G401.6 (cell line): ENCODE results near the gene RAB35.

ENCODE experiments used
- FAIRE-seq: peaks from 2 replicates; lab custom pipeline; 2012; peaks lifted over from hg19 to GRCh38; lab: Jason Lieb, UNC

RAB35 gene

DNA sequence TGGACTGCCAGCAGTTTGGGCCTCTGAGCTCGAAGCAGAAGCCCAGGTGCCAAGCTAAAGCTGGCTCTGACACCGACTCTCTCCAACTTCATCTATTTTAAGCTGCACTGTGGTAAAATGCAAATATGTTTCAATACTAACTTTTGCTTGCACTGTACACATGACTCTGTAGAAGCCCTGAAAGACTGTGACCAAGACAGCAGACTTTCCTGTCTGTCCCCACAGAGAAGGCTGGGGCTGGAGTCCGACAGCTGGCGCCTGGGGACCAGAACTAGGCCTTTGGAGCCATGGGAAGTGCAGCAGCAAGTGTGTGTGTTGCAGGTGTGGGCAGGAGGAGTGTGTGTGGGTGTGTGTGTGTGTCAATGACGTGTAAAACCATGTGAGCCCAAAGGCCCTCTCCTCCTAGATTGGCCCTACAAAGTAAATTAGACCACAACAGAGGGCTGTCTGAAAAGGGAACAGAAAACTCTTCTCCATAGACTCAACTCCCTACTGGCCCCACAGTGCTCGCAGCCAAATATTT, 16.4 kb upstream of the RAB35 start:
- no peak for FAIRE-seq

DNA sequence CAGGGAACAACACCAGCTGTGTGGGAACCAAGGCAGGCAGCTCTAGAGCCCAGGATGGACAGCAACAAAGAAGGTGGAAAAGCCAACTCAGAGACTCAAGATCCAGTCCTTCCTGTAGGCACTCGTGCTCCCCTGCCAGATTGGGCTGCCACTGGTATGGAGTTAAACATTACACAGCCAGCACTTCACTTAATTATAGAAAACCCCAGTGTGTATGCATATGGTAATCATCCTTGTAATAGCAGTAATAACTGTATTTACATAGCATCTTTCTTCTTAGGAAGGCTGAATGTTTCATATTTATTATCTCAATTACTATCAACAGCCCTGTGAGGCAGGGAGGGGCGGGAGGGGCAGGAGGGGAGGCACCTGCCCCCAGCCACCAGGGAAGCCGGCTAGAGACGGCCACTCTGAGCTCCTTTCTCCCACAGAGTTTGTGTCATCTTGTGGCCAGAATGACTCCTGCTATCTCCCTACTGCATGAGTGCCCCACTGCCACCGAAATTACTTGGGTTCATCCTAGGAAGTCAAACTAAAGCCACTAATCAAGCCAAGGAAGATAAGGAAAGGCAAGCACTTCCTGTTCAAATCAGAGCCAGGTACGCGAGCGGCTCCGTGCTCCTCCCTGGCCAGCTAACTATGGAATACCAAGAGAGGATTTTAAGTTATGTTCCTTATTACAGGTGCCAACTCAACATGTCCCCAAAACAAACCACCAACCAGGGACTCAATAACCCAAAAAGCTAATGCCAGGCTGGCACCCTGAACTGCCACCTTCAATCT, 15.7 kb upstream of the RAB35 start:
- no peak for FAIRE-seq

DNA sequence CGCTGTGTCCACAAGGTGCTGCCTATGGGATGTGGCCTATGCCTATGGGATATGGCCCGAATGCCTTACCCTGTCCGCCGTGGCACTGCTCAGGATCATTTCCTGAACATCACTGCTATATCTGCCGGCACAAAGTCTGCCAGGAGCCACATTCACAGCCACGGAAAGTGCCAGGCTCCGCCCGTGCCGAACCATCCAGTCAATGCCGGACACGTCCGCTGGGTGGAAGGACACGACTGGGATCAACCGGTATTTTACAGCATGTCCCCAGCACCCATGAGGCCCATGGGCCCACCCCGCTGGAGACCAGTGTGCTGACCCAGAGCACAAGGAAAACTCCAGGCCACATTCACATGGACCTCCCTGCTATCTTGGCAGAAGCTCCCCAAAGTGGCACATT, 14.6 kb upstream of the RAB35 start:
- no peak for FAIRE-seq

DNA sequence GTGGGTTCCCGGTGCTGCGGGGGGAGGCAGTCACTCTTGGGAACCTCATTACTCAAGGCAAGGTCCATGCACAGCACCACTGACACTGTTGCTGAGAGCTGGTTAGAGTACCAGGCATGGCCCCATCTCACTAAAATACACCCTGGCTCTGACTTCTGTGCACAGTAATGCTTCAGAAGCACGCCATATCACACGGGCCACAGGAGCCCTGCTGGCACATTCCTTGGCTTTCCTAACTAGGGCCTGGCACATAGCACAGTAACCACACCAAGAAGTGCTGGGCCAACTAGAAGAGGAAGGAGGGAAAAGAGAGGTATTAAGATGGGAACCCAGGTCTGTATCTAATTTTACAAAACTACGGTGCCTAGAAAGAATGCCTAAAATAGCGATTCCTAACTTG, 13.5 kb upstream of the RAB35 start:
- no peak for FAIRE-seq

DNA sequence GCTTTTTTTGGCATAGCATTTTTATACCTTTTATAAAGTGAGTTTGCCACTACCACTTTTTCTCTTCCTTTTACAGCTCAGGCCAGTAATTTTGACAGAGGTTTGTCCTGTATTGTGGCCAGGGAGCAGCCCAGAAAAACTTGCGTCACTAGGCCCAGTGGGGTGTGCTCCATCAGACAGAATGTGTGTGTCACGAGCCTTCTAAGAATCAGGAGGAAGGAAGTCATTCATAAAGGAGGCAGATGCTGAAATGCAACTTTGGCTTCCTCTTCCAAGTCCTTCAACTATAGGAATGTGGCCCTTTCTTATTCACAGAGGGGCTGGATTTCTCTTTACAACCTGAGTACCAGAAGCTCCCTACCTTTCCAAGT, 10.1 kb upstream of the RAB35 start:
- FAIRE-seq: no peak

DNA sequence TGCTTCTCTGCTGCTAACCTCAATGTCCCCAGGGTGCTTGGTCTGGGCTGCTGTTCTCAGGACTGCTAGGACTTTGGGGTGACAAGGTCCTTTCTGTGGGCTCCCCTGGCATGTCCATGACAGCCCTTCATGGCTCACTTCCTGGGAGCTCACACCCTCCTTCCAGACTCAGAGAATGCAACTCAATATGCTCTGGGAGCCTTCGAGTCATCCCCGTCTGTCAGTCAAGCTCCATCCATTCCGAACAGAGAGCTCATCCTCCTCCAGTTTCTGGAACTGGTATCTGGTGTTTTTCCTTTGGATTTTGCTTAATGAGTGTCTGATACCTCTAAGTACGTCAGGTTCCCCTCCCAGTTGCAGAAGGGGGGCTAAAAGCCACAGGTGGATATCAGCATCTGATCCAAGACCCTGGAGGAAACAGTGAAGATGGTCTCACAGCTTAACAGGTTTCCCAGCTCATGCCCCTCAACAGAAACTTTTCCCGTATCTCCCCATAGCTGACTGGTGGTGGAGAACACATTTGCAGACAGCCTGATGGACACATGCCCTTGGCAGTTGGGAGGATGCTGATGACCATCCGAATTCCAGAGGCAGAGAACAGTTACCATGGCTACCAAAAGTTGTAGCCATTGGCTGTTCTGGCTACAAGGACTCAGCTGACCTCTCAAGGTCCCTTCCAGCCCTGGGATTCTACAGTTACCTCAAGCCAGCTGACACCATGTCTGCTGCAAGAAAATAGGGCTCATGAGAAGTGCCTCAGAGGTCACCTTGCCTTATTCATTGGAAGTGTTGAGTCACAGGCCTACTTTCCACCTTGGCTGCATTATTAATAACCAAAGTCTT, 9.5 kb upstream of the RAB35 start:
- FAIRE-seq: no peak

DNA sequence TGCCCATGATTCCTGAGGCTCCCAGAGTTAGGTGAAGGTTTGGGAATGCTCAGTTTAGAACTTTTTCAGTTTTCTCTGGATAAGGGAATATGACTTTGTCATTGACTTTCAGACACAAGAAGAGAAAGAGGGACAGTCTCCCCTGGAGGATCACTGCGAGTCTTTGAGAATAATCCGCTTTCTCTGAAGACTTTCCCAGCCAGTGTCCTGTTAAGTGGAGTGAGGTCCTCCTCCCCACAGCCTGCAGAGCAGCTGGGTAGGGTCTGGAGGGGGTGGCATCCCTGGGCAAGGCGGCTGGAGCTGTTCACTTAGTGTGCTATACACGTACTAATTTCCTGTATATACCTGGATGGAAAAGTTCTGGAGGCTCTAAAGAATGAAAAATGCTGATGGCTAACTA, 8.5 kb upstream of the RAB35 start:
- FAIRE-seq: no peak

DNA sequence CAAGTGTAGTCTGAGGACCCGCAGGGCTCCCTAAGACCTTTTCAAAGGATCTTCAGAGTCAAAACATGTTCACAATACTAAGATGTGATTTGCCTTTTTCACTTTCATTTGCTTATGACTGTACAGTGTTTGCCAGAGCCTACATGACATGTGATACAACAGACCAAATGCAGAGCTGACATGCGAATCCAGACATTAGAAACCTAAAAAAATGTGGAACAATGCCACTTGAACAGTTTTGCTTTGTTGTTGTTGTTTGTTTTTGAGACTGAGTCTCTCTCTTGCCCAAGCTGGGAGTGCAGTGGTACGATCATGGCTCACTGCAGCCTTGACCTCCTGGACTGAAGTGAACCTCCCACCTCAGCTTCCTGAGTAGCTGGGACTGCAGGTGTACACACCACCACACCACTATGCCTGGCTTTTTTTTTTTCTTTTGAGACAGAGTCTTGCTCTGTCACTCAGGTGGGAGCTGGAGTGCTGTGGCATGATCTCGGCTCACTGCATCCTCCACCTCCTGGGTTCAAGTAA, 5.3 kb upstream of the RAB35 start:
- FAIRE-seq: no peak

DNA sequence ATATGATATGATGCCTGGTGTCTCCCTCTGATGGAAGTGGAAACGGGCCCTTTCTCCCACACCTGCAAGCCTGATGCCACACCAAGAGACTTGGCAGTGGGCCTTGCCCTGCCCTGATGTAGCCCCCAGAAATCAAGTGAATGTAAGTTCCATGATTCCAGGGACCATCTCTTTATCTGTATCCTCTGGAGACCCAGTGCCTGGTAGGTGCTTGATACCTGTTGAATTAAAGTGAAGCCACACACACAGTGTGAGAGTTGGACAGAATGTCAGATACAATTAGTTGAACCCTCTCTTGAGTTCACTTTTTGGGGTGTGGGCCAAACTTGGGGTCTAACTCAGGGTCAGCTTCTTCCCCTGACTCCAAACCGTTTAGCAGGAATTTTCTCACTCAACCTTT, 4.8 kb upstream of the RAB35 start:
- no peak for FAIRE-seq

DNA sequence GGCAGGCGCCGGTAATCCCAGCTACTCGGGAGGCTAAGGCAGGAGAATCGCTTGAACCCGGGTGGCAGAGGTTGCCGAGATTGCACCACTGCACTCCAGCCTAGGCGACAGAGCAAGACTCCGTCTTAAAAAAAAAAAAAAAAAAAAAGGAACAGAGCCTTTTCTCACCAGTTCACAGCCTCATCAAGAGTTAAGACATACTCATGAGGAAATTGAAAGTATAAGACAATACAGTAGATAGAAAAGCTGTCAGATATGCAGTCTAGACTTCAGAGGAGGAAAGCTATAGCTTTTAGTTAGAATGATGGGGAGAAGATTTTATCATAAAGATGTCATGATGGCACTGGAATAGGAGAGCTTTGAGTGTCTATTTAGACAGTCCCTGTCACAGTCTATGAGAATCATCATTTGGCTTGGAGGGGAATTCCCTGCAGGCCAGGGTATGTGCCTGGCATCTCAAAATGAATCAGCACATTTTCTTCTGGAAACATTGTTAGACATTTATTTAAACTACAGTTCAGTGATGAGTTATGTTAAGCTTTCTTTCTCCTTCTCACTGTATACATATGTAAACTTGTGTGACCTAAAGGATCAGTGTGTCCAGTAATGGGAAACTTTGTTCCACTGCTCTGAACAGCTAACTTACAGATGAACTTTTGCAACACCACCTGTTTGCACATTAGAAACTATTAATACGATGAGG, 2.9 kb upstream of the RAB35 start:
- FAIRE-seq: no peak

DNA sequence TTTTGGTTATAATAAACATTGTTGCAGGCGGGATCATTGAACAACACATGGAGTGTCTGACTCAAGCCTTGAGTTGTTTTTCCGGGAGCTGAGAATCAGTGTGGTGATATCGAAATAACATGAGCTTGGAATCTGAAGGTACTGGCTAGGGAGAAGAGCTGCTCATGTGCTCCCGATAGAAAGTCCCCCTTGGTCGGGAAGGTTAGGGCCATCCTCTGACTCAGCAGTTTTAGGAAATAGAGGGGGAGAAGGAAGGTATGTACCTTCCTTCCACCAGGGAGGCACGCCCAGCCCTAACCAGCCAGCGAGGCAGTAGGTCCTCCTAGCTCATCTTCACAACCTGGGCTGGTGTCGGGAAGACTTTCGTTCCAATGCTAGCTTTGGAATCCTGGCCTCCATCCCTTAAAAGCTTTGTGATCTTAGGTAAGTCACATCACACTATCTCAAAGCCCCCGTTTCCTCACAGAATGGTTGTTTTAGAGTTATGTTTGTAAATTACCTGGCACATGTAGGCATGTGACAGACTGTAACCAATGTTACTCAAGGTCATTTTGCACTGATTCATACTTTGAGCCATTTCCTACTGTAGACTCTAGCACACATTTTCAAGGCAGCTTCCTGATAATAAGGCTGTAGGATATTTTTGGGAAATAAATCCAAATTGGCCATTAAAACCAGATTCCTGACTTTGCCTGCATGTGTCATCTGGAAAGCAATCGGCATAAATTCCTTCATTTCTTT, 1.9 kb upstream of the RAB35 start:
- no peak for FAIRE-seq

DNA sequence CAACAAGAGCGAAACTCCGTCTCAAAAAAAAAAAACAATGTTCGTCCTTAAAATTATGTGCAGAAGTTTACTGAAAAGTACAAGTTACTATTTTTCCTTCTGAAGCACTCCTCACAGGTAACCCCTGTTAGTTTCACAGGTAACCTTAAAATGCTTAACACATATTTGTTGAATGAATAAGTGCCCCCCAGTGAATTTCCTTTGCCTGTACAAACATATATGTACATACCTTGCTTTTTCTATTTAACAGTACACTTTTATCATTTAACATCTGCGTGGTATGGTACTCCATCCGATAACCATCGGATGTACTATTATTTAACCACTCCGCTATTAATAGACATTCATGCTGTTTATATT, 1.4 kb upstream of the RAB35 start:
- FAIRE-seq: no peak

DNA sequence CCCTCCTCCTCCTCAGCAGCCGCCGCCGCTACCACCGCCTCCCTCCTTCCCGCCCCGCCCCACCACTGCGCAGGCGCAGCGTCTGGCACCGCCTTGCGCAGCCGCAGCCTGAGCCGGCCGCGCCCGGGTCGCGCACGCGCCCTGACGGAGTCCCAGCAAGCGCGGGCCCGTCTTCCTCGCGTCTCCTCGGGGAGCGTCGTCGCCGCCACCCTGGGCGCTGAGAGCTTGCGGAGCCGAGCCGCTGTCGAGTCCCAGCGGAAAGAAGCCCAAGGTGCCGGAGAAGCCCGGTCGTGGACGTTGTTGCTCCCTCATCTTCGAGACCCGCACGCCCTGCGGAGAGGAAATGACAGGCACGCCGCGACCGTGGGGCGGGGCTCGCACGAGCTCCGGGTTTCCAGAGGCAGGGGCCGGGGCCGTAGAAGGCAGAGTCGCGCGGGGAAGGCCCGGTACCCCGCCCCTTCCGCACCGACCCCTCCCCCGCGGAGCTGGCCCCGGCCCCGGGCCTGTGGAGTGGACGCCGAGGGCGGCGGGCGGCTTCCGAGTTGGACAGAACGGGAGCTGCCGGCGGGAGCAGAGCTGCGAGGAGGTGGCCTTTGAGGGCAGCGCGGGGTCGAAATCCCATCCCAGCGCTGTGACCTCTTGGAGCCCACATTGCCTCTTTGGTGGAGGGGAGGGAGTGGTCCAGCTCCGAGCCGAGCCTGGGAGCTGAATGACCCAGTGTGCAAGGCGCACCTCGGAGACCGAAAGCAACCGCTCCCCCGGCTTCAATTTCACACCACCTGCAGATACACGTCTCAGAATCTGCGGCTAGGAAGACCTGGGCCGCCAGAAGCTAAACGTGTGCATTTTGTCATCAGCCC, 469 bp upstream of the RAB35 start:
- FAIRE-seq: no peak

DNA sequence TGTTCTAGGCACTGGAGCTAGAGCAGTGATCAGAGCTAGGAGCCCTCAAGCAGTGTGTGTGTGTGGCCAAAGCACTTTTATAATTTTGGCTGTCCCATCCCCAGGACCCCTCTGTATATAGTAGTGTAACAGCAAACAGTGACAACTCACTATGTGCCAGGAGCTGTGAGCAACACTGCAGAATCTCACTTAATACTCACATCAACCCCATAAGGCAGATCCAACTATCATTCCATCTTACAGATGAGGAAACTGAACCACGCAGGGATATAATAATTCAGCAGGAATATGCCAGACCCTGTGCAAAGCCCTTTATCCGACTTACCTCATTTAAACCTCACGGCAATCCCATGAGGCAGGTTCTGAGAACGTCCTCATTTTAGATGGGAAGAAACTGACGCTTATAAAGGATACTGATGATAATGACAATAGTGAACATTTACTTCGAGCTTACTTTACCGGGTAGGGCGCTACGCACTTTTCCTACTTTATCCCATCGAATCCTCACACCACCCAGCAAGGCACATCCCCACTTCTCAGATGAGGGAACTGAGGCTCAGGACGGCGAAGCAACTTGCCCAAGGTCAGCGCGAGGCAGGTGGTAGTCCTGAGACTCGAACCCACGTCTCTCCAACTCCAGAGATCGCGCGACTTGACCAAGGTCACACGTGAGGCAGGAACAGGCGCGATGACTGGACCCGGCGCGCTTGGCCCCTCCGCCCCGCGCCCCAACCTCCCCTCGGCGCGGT, 687 bp downstream of the RAB35 start:
- FAIRE-seq: no peak

DNA sequence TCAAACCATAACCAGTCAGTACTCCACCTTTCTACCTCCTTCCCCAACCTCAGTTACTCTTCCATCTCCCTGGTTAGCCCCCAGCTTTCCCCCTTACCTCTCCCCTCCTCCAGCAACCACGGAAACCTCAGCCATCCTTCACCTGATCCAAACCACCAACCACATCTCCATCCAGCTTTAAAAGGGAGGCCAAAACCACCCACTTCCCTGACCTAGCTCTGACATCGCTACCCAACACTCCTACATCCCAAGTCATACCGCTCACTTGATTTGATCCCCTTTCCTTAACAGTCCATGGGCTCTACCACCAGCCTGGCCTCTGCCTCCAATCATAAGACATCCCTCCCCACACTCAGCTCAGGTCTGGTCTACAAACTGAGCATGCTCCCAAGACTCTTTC, 1.5 kb downstream of the RAB35 start:
- no peak for FAIRE-seq

DNA sequence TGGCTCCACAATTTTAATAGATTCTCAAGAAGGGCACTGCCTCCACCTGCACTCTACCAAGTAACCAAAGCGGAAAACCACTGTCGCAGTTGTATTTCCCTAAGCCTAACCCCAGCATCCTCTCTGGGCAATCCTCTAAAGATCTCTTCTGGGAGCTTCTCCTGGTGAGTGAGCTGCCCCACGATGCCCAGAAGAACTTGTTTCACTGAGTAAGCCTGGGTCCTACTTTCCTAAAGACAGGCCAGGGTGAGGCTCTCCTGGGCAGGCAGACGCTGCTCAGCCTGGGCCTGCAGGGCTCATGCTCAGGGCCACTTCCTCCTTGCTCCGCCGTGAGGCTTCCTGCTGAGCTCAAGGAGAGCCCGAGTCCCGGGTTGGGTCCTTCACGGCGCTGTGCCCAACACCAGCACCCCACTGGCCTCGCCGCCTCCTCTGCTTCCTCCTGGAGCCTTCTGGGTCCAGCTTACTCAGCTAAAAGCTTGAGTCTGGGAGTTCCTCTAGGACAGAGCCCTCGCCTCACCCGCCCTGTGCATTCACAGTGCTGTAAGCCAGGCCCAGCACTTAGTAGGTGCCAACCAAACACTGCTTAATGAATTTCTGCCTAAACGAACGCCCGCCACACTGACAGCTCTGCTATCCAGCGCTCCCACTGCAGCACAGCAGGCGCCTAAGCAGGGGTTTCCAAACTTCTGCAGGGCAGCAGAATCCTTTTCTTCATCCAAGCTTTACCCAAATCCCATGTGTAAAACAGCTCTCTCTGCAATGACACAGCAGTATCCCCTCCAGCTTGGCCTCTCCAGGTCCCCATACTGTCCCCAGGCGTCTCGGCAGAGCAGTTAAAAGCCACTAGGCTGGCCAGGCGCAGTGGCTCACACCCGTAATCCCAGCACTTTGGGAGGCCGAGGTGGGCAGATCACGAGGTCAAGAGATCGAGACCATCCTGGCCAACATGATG, 5.7 kb downstream of the RAB35 start:
- FAIRE-seq: no peak

DNA sequence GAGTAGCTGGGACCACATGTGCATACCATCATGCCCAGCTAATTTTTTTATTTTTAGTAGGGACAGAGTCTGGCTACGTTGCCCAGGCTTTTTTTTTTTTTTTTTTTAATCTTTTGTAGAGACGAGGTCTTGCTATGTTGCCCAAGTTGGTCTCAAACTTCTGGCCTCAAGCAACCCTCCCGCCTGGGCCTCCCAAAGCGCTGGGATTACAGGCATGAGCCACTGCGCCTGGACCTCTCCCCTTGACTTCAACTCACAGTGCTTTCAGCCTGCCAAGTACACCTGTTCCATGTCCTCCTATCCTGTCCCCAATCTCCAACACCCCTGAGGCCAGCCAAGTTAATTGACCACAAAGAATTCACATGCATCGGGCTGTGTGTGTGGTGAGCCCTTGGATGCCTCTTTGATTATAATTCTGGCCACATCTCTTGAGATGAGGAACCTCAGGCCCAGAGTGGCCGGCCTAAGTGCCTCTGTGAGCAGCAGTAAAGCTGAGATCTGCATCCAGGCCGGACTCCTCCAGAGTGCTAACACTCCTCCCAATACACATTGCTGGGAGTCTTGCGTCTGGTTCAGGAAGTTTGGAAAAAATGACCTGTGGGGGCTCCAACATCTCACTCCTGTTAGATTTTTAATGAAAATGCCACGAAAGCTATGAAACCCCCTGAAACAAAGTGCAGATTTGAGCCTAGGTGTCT, 6.8 kb downstream of the RAB35 start:
- no peak for FAIRE-seq

DNA sequence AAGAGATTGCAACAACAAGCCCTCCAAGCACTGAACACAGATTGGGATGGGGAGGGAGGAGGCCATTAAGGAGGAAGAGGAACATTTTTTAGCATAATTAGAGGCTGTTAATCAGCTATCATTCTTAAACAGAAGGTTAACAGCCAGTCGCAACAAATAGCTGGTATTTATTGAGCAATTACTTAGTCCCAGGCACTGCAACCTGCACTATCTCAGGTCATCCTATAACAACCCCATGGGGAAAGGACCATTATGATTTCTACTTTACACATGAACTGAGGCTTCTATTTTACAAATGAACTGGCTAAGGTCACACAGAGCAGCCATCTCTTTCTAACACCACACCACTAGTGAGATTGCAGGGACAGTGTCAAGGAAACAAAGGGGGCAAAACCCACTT, 10.4 kb downstream of the RAB35 start:
- no peak for FAIRE-seq

DNA sequence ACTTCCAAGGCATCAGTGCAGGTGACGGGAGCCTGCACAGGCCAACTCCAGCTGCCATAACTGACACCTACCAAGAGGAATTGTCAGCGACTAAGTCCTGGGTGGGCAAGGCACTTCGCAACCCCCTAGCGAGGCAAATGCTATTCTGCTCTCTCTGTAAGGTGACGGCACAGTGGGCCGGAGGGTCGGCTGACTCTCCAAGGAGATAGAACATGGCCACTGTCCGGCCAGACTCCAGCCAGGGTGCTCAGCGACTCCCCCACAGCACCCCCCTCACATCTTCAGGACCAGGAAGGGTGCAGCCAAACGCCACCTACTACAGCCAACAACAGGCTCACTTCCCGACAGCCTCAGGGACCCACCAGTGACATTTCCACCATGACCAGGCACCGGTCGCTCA, 13.2 kb downstream of the RAB35 start:
- FAIRE-seq: no peak
